ENCODE results near the gene MESP2. TPM values are rescaled to one million over a fixed set of nuclear protein-coding genes. Genes with fewer than 3 reads are reported as not detected.

Gene MESP2
- total RNA-seq, 1 donor: not detected

GRCh38 chr15:89749951-89750559, 26.1 kb upstream of the MESP2 start:
- Histone ChIP-seq H3K4me1 (ENCODE audit: insufficient read depth, low read length) (peaks cover 14% of the 10 kb centered on the region), H3K9me3 (ENCODE audit: low read depth, low read length) (no peaks in the 10 kb centered on the region), H3K4me3 (ENCODE audit: low read length) (peak overlapping the region; percentile 53), H3K27me3 (ENCODE audit: insufficient read depth, low read length) (peaks cover 2% of the 10 kb centered on the region)

DNA sequence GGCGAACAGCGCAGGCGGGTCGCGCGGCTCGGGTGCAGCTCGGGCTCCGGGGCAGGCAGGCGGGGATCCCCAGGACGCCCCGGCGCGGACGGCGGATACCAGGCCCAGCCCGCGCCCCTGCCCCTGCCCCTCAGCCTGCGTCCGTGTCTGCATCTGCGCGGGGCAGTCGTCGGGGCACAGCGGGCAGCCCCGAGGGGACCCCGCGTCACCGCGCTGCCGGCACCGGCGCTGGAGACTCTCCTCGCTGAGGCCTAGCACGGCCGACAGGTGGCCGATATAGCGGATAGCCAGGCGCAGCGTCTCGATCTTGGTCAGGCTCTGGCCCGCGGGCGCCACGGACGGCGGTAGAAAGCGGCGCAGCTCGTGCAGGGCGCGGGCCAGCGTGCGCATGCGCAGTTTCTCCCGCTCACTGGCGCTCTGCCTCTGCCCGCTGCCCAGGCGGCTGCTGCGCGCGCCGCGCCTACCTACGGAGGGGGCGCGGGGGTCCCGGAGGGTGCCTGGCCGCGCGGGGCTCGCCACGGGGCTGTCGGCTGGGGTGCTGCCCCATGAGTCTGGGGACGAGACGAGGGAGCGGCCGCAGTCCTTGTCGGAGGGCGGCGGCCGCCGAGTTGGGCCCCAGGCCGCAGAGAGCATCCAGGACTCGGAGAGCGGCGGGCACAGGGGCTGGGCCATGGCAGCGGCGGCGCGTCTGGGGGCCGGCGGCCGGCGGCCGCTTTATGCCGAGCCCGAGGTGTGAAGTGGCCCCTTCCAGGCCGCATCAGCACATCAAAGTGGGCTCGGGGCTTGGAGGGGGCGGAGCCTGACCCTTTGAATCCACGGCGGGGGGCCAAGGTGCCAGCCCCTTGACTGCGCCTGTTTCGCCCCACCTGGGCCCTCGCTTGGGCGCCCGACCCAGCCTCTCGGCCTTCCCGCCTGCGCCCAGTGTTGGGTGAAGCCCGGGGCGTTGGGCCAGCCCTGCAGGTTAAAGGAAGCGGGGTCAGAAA, 25.3 kb upstream of the MESP2 start, which contains the start of gene MESP1:
Gene MESP1 (minus strand): TSS at position 690 of the 983 bp plus-strand sequence. CDS start 18 bp downstream, at position 672.
- H3K9me3 ChIP-seq (ENCODE audit: low read depth, low read length): no peaks in the 10 kb centered on the region
- H3K4me3 ChIP-seq (ENCODE audit: low read length): peak within 1 kb of the TSS; percentile 53
- H3K27me3 ChIP-seq (ENCODE audit: insufficient read depth, low read length): peaks cover 2% of the 10 kb centered on the region
- H3K4me1 ChIP-seq (ENCODE audit: insufficient read depth, low read length): peaks cover 14% of the 10 kb centered on the region

- no peaks in the 10 kb centered on the region for H3K9me3 ChIP-seq (ENCODE audit: low read depth, low read length)
- H3K27me3 ChIP-seq (ENCODE audit: insufficient read depth, low read length): peaks cover 2% of the 10 kb centered on the region
- H3K4me3 ChIP-seq (ENCODE audit: low read length): no peak overlapping the region
- H3K4me1 ChIP-seq (ENCODE audit: insufficient read depth, low read length): peaks cover 14% of the 10 kb centered on the region
Measured at GRCh38 chr15:89751748-89752147, 24.4 kb upstream of the MESP2 start.

DNA sequence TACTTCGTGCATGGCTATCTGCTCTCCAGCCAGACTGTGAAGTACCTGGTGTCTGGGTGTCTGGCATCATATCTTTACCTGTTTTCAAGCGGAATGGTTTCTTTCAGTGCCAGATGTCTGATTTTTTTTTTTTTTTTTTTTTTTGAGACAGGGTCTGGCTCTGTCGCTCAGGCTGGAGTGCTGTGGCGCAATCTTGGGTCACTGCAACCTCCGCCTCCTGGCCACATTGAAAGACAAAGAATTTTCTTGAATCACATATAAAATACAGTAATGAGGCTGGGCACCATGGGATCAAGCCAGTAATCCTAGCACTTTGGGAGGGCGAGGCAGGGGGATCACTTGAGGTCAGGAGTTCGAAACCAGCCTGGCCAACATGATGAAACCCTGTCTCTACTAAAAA, 22.3 kb upstream of the MESP2 start:
- H3K4me1 ChIP-seq (ENCODE audit: insufficient read depth, low read length): peaks cover 14% of the 10 kb centered on the region
- peaks cover 2% of the 10 kb centered on the region for H3K27me3 ChIP-seq (ENCODE audit: insufficient read depth, low read length)
- H3K9me3 ChIP-seq (ENCODE audit: low read depth, low read length): no peaks in the 10 kb centered on the region
- H3K4me3 ChIP-seq (ENCODE audit: low read length): no peak overlapping the region

DNA sequence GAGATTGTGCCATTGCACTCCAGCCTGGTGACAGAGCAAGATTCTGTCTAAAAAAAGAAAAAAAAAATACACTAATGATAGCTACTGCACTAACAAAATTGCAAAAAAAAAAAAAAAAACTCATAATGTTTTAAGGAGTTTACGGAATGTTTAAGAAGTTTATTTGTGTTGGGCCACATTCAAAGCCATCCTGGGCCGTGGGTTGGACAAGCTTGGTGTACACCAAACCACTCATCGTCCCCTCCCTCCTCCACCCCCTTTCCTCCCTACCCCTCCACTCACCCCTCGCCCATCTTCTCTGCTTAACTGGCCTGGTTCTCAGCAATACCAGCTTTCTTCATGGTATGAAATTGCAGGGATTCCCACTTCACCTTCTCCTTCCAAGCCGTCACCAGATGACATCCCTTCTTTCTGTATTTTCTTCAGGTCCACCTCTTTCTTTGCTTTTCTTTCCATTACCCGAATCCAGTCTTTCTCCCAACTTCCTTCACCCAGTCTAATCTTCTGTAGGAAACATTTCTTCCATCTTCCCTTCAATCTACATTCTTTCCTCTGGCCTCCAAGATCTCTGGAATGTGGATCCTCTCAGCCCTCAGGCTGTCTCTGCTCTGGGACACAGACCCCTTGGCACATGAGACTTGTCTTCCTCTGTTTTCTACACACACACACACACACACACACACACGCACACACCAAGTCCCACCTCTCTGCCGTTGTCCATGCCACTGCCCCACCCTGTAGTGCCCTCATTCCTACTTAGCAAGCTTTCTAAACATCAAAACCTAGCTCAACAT, 21.6 kb upstream of the MESP2 start:
- Histone ChIP-seq H3K27me3 (ENCODE audit: insufficient read depth, low read length) (peaks cover 2% of the 10 kb centered on the region), H3K9me3 (ENCODE audit: low read depth, low read length) (no peaks in the 10 kb centered on the region), H3K4me3 (ENCODE audit: low read length) (no peak overlapping the region), H3K4me1 (ENCODE audit: insufficient read depth, low read length) (peaks cover 14% of the 10 kb centered on the region)

DNA sequence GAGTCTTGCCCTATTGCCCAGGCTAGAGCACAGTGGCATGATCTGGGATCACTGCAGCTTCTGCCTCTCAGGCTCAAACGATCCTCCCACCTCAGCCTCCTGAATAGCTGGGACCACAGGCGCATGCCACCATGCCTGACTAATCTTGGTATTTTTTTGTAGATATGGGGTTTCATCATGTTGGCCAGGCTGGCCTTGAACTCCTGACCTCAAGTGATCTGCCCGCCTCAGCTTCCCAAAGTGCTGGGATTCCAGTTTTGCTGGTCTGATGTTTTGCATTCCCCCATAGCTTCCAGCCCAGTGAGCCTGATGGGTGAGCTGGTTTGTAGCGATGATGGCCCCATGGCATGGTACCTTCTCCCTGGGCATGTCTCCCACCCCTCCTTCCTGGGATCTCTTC, 20.4 kb upstream of the MESP2 start:
- Histone ChIP-seq H3K4me3 (ENCODE audit: low read length) (no peak overlapping the region), H3K27me3 (ENCODE audit: insufficient read depth, low read length) (no peaks in the 10 kb centered on the region), H3K4me1 (ENCODE audit: insufficient read depth, low read length) (peaks cover 14% of the 10 kb centered on the region), H3K9me3 (ENCODE audit: low read depth, low read length) (no peaks in the 10 kb centered on the region)

- Histone ChIP-seq H3K4me3 (ENCODE audit: low read length) (no peak overlapping the region), H3K4me1 (ENCODE audit: insufficient read depth, low read length) (peaks cover 9% of the 10 kb centered on the region), H3K27me3 (ENCODE audit: insufficient read depth, low read length) (no peaks in the 10 kb centered on the region), H3K9me3 (ENCODE audit: low read depth, low read length) (no peaks in the 10 kb centered on the region)
Measured at GRCh38 chr15:89756897-89757296, 19.2 kb upstream of the MESP2 start.

- no peak overlapping the region for H3K4me3 ChIP-seq (ENCODE audit: low read length)
- peaks cover 9% of the 10 kb centered on the region for H3K4me1 ChIP-seq (ENCODE audit: insufficient read depth, low read length)
- no peaks in the 10 kb centered on the region for H3K27me3 ChIP-seq (ENCODE audit: insufficient read depth, low read length)
- H3K9me3 ChIP-seq (ENCODE audit: low read depth, low read length): no peaks in the 10 kb centered on the region
Measured at GRCh38 chr15:89758283-89758682, 17.8 kb upstream of the MESP2 start.

DNA sequence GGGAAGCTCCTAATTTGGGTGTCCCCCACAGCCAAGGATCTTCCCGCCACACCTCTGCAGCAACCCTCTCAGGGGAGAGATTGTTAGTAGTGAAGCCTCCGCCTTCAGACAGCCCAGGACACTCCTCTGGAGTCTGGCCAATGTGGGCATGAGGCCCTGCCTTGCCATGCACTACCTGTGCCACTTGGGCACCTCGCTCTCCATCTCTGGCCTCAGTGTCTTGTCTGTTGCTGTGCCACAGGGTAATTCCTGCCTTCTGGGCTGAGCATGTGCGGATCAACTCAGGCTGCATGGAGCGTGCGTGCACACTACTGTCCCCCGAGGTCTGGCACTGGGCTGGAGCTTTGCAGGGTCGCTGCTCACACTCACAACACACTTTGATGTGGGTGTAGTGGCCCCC, 17.2 kb upstream of the MESP2 start:
- H3K9me3 ChIP-seq (ENCODE audit: low read depth, low read length): no peaks in the 10 kb centered on the region
- peaks cover 13% of the 10 kb centered on the region for H3K4me1 ChIP-seq (ENCODE audit: insufficient read depth, low read length)
- H3K27me3 ChIP-seq (ENCODE audit: insufficient read depth, low read length): no peaks in the 10 kb centered on the region
- H3K4me3 ChIP-seq (ENCODE audit: low read length): no peak overlapping the region

DNA sequence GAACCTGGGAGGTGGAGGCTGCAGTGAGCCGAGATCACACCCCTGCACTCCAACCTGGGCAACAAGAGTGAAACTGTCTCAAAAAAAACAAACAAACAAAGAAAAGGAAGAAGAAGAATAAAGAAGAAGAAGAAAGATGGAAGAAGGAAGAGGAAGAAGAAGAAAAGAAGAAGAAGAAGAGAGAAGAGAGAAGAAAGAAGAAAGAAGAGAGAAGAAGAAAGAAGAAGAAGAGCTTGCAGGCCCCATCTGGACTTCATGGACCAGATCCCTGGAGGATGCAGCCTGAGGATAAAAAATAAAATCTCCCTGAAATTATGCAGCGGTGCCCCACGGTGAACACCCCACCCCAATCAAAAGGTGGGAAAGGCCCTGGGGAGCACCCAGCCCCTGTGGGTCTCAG, 16.3 kb upstream of the MESP2 start:
- H3K27me3 ChIP-seq (ENCODE audit: insufficient read depth, low read length): no peaks in the 10 kb centered on the region
- peaks cover 14% of the 10 kb centered on the region for H3K4me1 ChIP-seq (ENCODE audit: insufficient read depth, low read length)
- no peak overlapping the region for H3K4me3 ChIP-seq (ENCODE audit: low read length)
- no peaks in the 10 kb centered on the region for H3K9me3 ChIP-seq (ENCODE audit: low read depth, low read length)

DNA sequence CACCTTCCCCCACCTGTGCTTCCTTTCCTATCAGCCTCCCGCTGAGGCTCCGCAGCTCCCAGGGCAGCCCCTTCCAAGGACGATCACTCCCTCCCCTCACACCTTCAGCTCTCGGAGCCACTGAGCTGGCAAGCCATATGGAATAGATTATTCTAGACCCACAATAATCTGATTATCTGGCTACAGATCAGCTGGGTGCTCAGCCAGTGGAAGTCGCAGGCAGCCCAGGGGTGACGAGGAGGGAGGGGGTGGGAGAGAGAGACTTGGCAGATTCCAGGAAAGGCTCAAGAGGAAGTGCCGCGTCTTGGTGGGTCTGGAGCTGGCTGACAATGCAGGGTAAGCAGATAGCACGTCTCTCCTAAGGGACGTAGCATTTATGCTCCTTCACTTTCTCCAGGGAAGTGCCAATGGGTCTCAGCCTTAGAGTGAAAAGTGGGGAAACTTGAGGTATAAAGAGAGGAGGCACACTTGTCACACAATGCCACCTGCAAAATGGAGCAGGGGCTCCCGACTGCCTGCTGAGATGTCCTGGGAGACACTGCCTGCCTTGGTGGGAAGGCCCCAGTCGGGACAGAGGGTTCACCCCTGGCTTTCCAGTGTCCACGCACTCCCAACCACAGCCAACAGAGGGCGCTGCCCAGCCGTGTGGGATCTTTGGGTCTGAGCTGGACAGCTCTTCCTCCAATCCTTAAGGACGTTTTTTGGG, 15.7 kb upstream of the MESP2 start:
- no peak overlapping the region for H3K4me3 ChIP-seq (ENCODE audit: low read length)

GRCh38 chr15:89761009-89761831, 14.9 kb upstream of the MESP2 start:
- H3K4me3 ChIP-seq (ENCODE audit: low read length): no peak overlapping the region
- H3K4me1 ChIP-seq (ENCODE audit: insufficient read depth, low read length): peaks cover 14% of the 10 kb centered on the region
- H3K27me3 ChIP-seq (ENCODE audit: insufficient read depth, low read length): no peaks in the 10 kb centered on the region
- no peaks in the 10 kb centered on the region for H3K9me3 ChIP-seq (ENCODE audit: low read depth, low read length)

More for the DNA sequence above, 15.7 kb upstream of the MESP2 start:
- no peaks in the 10 kb centered on the region for H3K27me3 ChIP-seq (ENCODE audit: insufficient read depth, low read length)
- H3K9me3 ChIP-seq (ENCODE audit: low read depth, low read length): no peaks in the 10 kb centered on the region
- H3K4me1 ChIP-seq (ENCODE audit: insufficient read depth, low read length): peaks cover 14% of the 10 kb centered on the region

GRCh38 chr15:89761929-89762328, 14.2 kb upstream of the MESP2 start:
- H3K4me1 ChIP-seq (ENCODE audit: insufficient read depth, low read length): peaks cover 14% of the 10 kb centered on the region

DNA sequence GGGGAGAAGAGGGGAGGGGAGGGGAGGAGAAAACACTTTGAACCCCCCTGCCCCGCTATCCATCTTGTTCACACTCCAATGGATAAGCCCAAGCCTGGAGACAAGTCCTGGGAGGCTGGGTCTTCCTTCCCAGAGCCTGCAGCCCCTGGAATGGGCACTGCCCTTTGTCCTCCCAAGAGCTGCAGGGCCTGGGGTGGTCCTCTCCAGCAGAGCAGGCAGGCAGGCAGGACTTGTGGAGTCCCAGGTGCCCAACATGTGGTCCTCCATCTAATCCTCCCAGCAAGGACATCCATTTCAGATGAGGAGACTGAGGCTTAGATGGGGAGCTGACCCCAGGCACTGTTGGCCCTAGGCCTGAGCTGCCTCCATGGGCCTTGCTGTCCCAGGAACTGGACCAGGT, 10.4 kb upstream of the MESP2 start:
- Histone ChIP-seq H3K4me3 (ENCODE audit: low read length) (no peak overlapping the region), H3K4me1 (ENCODE audit: insufficient read depth, low read length) (peaks cover 6% of the 10 kb centered on the region), H3K9me3 (ENCODE audit: low read depth, low read length) (no peaks in the 10 kb centered on the region), H3K27me3 (ENCODE audit: insufficient read depth, low read length) (no peaks in the 10 kb centered on the region)

More at GRCh38 chr15:89761929-89762328, 14.2 kb upstream of the MESP2 start:
- Histone ChIP-seq H3K27me3 (ENCODE audit: insufficient read depth, low read length) (no peaks in the 10 kb centered on the region), H3K9me3 (ENCODE audit: low read depth, low read length) (no peaks in the 10 kb centered on the region), H3K4me3 (ENCODE audit: low read length) (no peak overlapping the region)

Measured in mononuclear cell (primary cell).